ENCODE results near the gene NUDT21. TPM values are rescaled to one million over a fixed set of nuclear protein-coding genes. Genes with fewer than 3 reads are reported as not detected.

Gene NUDT21
- total and polyA plus RNA-seq, 2 donors from 2014 or later: 47.1 to 117 TPM

DNA sequence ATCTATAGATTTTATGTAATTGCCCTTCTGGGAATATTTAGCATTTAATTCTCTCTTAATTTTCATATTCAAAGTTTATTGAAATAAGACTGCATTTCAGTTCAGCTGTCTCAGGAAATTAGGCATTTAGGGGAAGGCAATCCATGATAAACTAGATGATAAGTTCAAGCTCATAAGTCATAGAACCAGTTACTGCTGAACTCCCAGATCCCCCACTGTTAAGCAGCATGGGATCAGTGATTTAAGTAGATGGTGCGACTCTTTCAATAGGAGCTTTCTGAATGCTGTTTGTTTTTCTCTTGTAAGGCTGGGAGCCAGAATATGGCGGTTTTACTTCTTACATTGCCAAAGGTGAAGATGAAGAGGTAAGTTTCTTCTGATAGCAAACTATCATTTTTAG is 24.1 kb upstream of the NUDT21 start:
- no peak for FAIRE-seq
- Histone ChIP-seq H3K4me3 (ENCODE audit: low read length in 3 of 3) (no peak overlapping the region), H3K27ac (ENCODE audit: low read depth in 2 of 2, low read length in 2 of 2) (no peak overlapping the region), H3K27me3 (ENCODE audit: control insufficient read depth, insufficient read depth, low read length) (no peaks in the 10 kb centered on the region), H3K4me1 (ENCODE audit: control insufficient read depth in 2 of 3, insufficient read depth in 2 of 3, low read depth in 1 of 3, low read length in 3 of 3) (no peaks in the 10 kb centered on the region), H3K9ac (ENCODE audit: low read length in 3 of 3) (no peak overlapping the region), H3K36me3 (ENCODE audit: control insufficient read depth in 2 of 3, insufficient read depth in 3 of 3, low read length in 3 of 3) (peaks cover 10 to 50% (median 41%) of the 10 kb centered on the region in 3 donors), H3K9me3 (ENCODE audit: control insufficient read depth in 2 of 3, insufficient read depth in 1 of 3, low read length in 3 of 3) (no peaks in the 10 kb centered on the region)
- DNase-seq: no peak
- intact Hi-C loops (cut with DNase I): no loop called here
- TF ChIP-seq, protein P1, sequence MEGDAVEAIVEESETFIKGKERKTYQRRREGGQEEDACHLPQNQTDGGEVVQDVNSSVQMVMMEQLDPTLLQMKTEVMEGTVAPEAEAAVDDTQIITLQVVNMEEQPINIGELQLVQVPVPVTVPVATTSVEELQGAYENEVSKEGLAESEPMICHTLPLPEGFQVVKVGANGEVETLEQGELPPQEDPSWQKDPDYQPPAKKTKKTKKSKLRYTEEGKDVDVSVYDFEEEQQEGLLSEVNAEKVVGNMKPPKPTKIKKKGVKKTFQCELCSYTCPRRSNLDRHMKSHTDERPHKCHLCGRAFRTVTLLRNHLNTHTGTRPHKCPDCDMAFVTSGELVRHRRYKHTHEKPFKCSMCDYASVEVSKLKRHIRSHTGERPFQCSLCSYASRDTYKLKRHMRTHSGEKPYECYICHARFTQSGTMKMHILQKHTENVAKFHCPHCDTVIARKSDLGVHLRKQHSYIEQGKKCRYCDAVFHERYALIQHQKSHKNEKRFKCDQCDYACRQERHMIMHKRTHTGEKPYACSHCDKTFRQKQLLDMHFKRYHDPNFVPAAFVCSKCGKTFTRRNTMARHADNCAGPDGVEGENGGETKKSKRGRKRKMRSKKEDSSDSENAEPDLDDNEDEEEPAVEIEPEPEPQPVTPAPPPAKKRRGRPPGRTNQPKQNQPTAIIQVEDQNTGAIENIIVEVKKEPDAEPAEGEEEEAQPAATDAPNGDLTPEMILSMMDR (IDR thresholded peaks at IDR 0.05; ENCODE audit: borderline replicate concordance, extremely low read depth, insufficient read depth): no peak

DNA sequence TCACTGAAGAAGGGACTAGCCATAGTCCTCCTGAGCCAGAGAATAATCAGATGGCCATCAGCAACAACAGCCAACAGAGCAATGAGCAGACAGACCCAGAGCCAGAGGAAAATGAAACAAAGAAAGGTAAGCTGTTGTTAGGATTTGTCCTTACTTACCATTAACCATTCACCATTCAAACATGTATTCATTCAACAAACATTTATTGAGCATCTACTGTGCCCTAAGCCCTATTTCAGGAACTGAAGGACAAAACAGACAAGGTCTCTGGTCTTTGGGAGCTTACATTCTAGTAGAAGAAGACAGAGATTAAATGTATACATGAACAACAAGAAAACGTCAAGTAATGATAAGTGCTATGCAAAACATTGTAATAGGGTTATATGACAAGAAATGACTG is 19.5 kb upstream of the NUDT21 start:
- Histone ChIP-seq H3K27ac (ENCODE audit: low read depth in 2 of 2, low read length in 2 of 2) (no peak overlapping the region), H3K27me3 (ENCODE audit: control insufficient read depth, insufficient read depth, low read length) (no peaks in the 10 kb centered on the region), H3K9me3 (ENCODE audit: control insufficient read depth in 2 of 3, insufficient read depth in 1 of 3, low read length in 3 of 3) (no peaks in the 10 kb centered on the region), H3K4me3 (ENCODE audit: low read length in 3 of 3) (no peak overlapping the region), H3K9ac (ENCODE audit: low read length in 3 of 3) (no peak overlapping the region), H3K4me1 (ENCODE audit: control insufficient read depth in 2 of 3, insufficient read depth in 2 of 3, low read depth in 1 of 3, low read length in 3 of 3) (no peaks in the 10 kb centered on the region), H3K36me3 (ENCODE audit: control insufficient read depth in 2 of 3, insufficient read depth in 3 of 3, low read length in 3 of 3) (peaks cover 12 to 63% (median 50%) of the 10 kb centered on the region in 3 donors)
- DNase-seq (no peak), FAIRE-seq (no peak)
- intact Hi-C loops (cut with DNase I): no loop called here
- TF ChIP-seq, protein P1 (IDR thresholded peaks at IDR 0.05; ENCODE audit: borderline replicate concordance, extremely low read depth, insufficient read depth): no peak

GRCh38 chr16:56470232-56470631 is 19.1 kb upstream of the NUDT21 start:
- H3K36me3 ChIP-seq (ENCODE audit: control insufficient read depth in 2 of 3, insufficient read depth in 3 of 3, low read length in 3 of 3): peaks cover 15 to 58% (median 49%) of the 10 kb centered on the region in 3 donors
- no peak for FAIRE-seq
- H3K27ac ChIP-seq (ENCODE audit: low read depth in 2 of 2, low read length in 2 of 2): no peak overlapping the region
- H3K4me3 ChIP-seq (ENCODE audit: low read length in 3 of 3): no peak overlapping the region
- intact Hi-C loops (cut with DNase I): no loop called here
- no peaks in the 10 kb centered on the region for H3K4me1 ChIP-seq (ENCODE audit: control insufficient read depth in 2 of 3, insufficient read depth in 2 of 3, low read depth in 1 of 3, low read length in 3 of 3)
- H3K27me3 ChIP-seq (ENCODE audit: control insufficient read depth, insufficient read depth, low read length): no peaks in the 10 kb centered on the region
- no peaks in the 10 kb centered on the region for H3K9me3 ChIP-seq (ENCODE audit: control insufficient read depth in 2 of 3, insufficient read depth in 1 of 3, low read length in 3 of 3)
- no peak for DNase-seq
- TF ChIP-seq, protein P1 (IDR thresholded peaks at IDR 0.05; ENCODE audit: borderline replicate concordance, extremely low read depth, insufficient read depth): no peak
- H3K9ac ChIP-seq (ENCODE audit: low read length in 3 of 3): no peak overlapping the region

DNA sequence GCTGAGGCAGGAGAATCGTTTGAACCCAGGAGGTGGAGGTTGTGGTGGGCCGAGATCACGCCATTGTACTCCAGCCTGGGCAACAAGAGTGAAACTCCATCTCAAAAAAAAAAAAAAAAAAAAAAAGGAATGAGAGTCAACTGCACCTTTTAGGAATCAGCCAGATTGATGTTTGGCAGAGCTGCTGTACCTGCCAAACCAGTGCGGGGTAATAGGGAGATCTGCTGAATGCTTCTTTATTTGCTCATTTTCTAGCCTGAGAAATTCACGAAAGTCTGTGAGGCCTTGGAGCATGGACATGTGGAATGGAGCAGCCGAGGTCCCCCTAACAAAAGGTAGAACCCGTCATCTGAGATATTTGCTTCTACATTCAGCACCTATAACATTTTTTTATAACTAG is 18.6 kb upstream of the NUDT21 start:
- DNase-seq: no peak
- TF ChIP-seq, protein P1 (IDR thresholded peaks at IDR 0.05; ENCODE audit: borderline replicate concordance, extremely low read depth, insufficient read depth): no peak
- Histone ChIP-seq H3K4me3 (ENCODE audit: low read length in 3 of 3) (no peak overlapping the region), H3K27ac (ENCODE audit: low read depth in 2 of 2, low read length in 2 of 2) (no peak overlapping the region), H3K9me3 (ENCODE audit: control insufficient read depth in 2 of 3, insufficient read depth in 1 of 3, low read length in 3 of 3) (no peaks in the 10 kb centered on the region), H3K4me1 (ENCODE audit: control insufficient read depth in 2 of 3, insufficient read depth in 2 of 3, low read depth in 1 of 3, low read length in 3 of 3) (no peaks in the 10 kb centered on the region), H3K9ac (ENCODE audit: low read length in 3 of 3) (no peak overlapping the region), H3K36me3 (ENCODE audit: control insufficient read depth in 2 of 3, insufficient read depth in 3 of 3, low read length in 3 of 3) (peaks cover 16 to 56% (median 44%) of the 10 kb centered on the region in 3 donors), H3K27me3 (ENCODE audit: control insufficient read depth, insufficient read depth, low read length) (no peaks in the 10 kb centered on the region)
- intact Hi-C loops (cut with DNase I): no loop called here
- no peak for FAIRE-seq

Measured in kidney (tissue), 14 donors.